ENCODE measurements around the gene SHC4.
A peak's percentile ranks its signal among the peaks of the same experiment; 100 is the strongest.

SHC4 gene

GRCh38 chr15:48834756-48835155 is 129.0 kb downstream of the SHC4 start:
- DNase-seq, result no peak

DNA sequence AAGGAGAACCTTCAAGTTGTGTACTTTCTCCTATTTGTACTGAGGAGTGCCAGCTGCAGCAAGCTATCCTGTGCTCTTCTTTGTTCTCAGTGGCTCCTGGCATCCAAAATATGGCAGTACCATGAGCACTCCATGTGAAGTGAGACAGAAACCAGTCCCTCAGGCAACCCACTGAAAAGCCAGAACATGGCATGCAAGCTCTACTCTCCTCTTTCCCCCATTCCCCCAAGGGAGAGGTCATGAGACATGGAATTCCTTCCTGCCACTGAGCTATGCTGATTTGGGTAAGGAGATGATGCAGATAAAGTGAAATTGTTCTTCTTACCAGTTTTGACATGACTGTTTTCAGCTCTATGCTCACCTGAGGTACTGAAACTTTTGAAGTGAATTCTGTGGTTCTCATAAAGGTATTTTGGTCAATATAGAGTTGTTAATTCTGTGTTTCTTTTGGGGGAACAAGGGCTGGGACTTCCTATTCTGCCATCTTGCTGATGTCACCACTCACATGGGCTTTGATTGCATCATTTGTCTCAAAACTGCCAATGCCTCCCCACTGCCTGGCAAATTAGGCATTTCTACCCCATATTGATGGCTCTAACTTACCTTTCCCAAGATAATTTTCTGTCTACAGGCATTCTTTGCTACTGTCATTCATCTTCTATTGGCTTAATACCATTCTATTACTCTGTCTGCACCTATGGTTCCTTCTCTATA is 130.0 kb downstream of the SHC4 start:
- peak; percentile 19 for DNase-seq

- DNase-seq, result no peak
These were observed 131.1 kb downstream of the SHC4 start for GRCh38 chr15:48832648-48833047.

- DNase-seq, result no peak
These were observed 134.8 kb downstream of the SHC4 start for GRCh38 chr15:48828906-48829305.

DNA sequence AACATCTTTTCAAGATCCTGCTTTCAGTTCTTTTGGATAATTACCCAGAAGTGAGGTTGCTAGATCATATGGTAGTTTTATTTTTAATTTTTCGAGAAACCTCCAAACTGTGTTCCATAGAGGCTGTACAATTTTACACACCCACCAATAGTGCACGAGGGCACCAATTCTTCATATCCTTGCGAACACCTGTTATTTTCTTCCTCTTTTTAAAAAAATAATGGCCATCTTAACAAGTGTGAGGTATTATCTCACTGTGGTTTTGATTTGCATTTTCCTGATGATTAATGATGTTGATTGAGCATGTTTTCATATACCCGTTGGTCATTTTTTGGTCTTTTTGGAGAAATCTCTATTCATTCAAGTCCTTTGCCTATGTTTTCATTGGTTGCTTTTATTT is 135.2 kb downstream of the SHC4 start:
- DNase-seq, result no peak

DNA sequence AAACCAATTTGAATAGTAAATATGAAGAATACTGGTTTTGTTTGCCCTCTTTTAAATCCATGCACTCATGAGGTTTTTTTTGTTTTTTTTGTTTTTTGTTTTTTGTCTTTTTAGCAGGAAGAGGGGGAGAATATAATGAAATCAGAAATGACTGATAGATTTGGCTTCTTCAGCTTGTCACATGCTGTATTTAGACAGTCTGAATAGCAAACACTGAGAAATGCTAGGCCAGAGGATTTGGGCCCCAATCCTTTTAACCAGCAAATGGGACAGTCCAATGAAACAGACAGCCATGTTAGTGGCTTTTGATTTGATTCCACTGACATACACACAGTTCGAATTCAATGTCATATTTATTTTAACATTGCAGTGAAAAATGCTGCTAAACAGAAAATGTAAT is 138.6 kb downstream of the SHC4 start:
- no peak for DNase-seq

GRCh38 chr15:48823706-48824105 is 140.0 kb downstream of the SHC4 start:
- no peak for DNase-seq

DNA sequence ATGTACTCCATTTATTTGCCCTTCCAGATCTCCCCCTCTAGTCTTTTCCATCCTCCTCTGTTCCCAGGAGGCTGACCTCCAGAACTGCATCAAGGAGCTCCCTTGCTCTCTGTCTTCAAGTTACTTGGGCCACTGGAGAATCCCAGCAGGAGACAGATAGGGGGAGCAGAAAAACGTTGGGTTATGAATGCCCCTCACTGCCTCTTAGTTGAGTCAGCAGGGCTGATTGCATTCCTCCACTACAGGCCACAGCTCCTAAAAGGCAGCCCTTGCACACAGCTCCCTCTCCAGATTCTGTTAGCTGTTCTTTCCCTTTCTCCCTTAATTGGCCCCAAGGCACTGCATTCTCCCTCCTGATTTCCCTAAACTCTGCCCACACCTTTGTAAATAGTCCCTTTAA is 140.5 kb downstream of the SHC4 start:
- DNase-seq, result peak; percentile 71

DNA sequence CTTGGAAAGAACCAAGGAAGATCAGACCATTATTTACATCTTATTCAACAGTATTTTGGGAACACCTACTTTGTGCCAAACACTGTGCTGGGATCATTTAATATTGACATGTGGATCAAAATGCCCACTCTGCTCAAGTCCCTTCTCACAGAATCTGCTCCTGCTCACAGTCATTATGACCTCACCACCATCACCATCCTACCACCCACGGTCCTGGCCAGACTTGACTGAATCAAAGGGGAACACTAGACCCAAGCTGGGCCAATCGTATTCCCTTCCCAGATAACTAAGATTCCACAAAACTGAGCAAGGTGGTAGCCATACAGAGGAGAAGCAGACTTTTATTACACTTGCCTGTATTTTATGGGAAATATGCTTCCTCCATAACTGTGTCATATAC is 149.4 kb downstream of the SHC4 start:
- DNase-seq, result no peak

DNA sequence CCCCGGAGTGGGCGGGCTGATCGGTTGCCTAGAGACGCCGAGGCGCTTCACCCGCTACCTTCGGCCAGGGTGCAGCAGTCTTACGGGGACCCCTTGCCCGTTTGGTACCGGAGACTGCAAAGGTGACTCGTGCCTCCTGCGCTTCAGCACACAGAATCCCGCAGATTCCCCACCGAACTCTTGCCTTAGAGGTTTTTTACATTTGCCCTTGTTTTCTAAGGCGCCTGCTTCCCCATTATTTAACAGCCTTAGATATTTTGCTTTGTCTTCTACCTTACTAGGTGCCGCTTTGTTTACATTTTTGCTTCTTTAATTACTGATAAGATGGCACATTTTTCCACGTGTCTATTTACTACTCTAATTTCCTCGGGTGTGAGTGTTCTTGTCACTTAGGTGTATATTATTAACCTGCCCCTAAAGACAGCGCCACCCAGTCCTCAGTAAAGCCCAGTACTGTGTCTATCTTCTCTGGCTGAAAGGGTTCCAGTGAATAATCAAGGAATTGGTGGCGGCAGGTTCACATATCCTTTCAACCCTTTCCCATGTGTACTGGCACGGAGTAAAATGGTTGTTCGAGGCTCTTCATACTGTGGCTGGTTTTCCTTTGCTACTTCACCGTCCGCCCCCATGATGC is 152.3 kb downstream of the SHC4 start:
- DNase-seq, result no peak

- peak; percentile 100 for DNase-seq
These were observed 153.1 kb downstream of the SHC4 start, which contains the start of gene CEP152 for GRCh38 chr15:48810414-48811324. TSS of gene CEP152 (minus strand) at chr15:48811069. CDS start at chr15:48805649, 5,420 bp downstream.

- peak; percentile 88 for DNase-seq
These were observed 157.6 kb downstream of the SHC4 start for GRCh38 chr15:48806151-48806550.

DNA sequence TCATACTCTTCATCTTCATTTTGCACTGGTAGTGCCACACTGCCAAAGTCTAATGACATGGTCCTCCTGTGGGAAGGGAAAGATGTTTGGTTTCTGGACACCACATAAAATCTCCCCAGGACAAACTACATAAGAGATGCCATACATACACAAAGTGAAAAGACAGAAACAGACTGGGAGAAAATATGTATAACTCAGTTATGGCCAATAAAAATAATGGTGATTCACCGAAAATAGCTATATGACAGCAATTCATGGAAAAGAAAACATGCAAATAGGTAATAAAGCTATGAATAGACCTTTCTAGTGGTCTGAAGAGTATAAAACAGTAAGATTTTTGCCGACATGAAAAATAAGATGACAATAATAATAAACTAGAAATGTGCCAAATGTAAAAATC is 158.1 kb downstream of the SHC4 start:
- DNase-seq, result peak; percentile 73

DNA sequence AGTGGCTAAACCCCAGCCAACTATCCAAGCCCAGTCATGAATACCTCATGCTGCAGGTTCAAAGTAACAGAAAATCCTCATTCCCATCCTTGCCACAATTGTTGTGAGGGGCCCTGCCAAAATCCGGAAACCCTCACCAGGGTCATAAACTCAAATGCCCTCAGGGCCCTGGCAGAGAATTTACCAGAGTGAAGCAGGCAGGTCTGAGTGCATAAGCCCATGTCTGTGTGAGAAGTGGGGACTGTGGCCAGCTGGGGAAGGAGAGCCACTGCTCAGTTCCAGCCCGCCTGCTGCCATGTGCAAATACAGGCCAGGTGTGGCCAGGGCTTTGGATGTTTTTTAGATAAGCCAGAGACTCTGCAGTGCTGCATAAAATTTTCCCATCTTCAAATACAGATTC is 159.8 kb downstream of the SHC4 start:
- DNase-seq, result no peak

- DNase-seq, result peak; percentile 96
These were observed 160.9 kb downstream of the SHC4 start for GRCh38 chr15:48802867-48803266.

- no peak for DNase-seq
These were observed 161.5 kb downstream of the SHC4 start for GRCh38 chr15:48802257-48802656.

DNA sequence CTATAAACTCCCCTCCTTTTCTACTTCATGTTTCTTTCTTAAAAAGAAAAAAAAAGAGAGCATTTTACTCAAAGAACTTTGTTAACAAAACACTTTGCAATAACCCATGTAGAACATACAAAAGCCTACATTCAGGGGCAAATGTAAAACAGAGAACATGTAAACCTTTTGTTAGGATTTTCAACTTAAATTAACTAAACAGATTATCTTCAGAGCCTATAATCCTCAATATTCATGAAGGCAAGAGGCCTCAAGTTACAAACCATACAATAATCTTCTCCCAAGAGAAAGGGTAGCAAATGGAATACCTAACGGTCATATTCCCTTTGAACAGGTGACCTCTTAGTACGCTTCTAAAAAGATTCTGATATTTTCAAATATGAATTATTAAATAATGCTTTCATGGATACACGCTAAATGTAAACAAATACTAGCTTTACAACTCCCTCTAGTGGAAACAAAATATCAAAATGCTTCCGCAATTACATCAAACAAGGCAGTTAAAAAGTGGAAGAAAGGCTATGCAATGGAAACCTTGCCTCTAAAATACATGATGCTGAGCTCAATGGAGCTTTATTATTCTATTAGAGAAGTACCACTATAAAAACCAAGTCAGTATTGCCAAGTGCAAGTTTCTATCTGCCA is 162.8 kb downstream of the SHC4 start:
- peak; percentile 59 for DNase-seq

DNA sequence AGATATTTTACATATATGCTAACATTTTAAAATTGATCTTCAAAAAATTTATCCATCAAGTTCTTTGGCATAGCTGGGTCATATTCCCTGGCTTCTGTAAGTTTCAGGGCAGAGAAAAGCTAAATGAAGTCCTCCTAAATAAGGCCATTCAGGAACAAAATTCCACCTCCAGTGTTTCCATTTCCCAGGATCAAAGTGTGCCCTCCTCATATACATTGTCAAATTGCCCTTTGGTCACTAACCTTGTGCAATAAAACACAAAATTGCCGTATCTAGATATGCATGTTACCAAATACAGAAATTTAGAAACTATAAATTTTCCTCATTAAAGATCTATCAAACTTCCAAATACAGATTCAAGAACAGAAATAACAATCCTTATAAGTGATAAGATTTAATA is 163.5 kb downstream of the SHC4 start:
- DNase-seq, result no peak

DNA sequence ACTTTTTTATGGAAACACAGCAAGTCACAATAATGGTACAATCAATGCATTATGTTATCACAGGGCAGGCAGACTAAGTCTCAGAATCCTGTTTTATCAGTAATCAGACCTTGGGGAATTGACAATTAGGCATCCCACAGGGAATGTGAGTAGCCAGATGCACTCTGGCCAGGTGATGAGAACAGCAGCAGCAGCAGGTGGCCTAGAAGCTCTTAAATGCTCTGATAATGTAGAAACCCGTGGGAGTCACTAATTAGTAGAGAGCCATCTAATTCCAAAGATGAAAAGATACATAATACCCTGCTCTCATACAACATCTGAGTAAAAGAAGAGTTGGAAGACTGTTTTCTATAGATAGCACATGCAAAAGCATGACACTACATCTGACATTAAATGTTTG is 165.4 kb downstream of the SHC4 start:
- DNase-seq, result no peak

DNA sequence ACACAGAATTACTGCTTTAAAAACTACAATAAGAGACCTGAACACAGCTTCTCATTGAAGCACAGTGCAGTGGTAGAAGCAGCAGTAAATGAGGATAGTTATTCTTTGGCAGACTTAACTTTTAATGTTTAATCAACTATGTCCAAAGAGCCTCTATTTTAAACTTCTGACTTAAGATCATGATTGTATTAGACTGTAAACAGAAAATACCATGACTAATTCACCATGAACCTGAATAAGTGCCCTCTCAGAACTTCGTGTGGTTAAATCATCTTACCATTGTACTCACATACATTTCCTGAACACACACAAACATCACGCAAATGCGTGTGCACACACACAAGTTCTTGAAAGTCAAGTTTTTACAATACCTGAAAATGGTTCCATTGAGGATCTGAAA is 166.8 kb downstream of the SHC4 start:
- peak; percentile 21 for DNase-seq

DNA sequence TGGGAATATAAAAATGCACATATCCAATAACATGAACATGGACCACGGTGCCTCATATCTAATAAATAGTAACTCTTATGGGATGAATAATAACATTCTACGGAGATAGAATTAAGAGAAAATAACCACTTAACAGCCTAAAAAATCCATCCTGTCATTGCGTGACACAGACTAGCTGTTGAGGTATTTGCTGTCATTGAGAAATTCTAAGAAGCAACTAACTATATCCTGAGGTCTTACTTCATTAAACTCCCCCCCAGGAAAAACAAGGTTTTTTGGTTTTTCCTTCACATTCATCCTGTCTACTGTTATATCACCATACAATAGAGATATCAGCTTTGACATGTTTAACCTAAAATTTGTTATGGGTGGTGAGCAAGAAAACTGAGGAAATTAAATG is 167.2 kb downstream of the SHC4 start:
- no peak for DNase-seq

DNA sequence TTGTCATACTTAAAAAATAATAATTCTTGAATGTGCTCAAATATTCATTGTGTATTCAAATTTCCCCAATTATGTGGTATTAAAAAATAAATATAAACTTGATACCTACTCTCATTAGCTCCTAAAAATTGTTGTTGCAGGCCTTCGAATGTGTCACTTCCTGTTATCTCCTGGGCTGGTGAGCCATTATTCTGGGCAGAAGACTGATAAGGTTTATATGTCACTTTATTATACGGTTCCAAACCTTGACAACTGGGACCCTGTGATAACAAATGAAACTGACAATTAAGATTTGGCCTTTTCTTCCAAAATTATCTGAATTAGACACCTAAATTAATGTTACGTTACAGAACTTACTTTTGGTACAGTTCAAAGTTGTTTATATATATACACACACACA is 167.8 kb downstream of the SHC4 start:
- DNase-seq, result no peak

DNA sequence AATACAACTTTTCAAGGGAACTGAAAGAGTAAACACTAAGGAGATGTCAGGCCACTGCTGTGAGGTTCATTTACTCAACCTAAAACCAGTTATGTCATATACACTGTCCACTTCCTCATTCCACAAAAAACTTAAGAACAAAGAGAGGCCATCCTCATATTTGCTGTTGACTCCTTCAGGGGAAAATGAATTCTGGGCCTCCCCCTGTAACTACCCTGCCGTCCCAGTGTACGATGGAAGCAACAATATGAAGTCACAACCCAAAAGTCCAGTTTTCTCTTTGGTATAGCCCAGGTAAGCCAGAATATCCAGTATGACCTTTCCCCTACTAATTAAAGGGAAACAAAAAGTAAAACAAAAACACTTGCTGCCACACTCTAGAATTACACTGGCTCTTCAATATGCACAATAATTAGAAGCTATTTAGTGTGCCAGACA is 169.0 kb downstream of the SHC4 start:
- DNase-seq, result peak; percentile 43
